HepG2 (cell line): ENCODE data around the gene MSI2. TPM values are rescaled to one million over a fixed set of nuclear protein-coding genes. Genes with fewer than 3 reads are reported as not detected.
A peak's percentile ranks its signal among the peaks of the same experiment; 100 is the strongest.

Experiments
- ATAD3A ChIP-seq: sonication (generic); formaldehyde crosslinking; IDR thresholded peaks from 2 replicates; pipeline ENCODE4 v1.4.0; 2020; ENCODE audit warnings: missing genetic modification reagents
- CREB3 ChIP-seq: sonication (generic); formaldehyde crosslinking; IDR thresholded peaks from 2 replicates; pipeline ENCODE4 v1.5.0; 2020; ENCODE audit warnings: missing genetic modification reagents
- DMTF1 ChIP-seq: sonication (generic); formaldehyde crosslinking; IDR thresholded peaks from 2 replicates; pipeline ENCODE4 v1.4.0; 2020; ENCODE audit warnings: mild to moderate bottlenecking, missing genetic modification reagents
- JUND ChIP-seq: sonication (generic); formaldehyde crosslinking; IDR thresholded peaks from 2 replicates; pipeline ENCODE4 v1.8.0; 2022; ENCODE audit warnings: mild to moderate bottlenecking, missing genetic modification reagents
- SIN3B ChIP-seq: fragments of 150-350 bp; IDR thresholded peaks from 2 replicates; pipeline ENCODE4 v1.6.1; 2014; ENCODE audit warnings: low read length
- ZNF232 ChIP-seq: sonication (generic); formaldehyde crosslinking; IDR thresholded peaks from 2 replicates; pipeline ENCODE4 v1.4.0; 2020; ENCODE audit warnings: missing genetic modification reagents, borderline replicate concordance
- ZNF30 ChIP-seq: sonication (generic); formaldehyde crosslinking; IDR thresholded peaks from 2 replicates; pipeline ENCODE4 v1.5.0; 2020; ENCODE audit warnings: mild to moderate bottlenecking, missing genetic modification reagents
- ZNF331 ChIP-seq: sonication (generic); formaldehyde crosslinking; IDR thresholded peaks from 2 replicates; pipeline ENCODE4 v1.4.0; 2020; ENCODE audit warnings: missing genetic modification reagents
- ZNF354B ChIP-seq: sonication (generic); formaldehyde crosslinking; IDR thresholded peaks from 2 replicates; pipeline ENCODE4 v1.8.0; 2022; ENCODE audit warnings: mild to moderate bottlenecking, missing genetic modification reagents
- ZNF367 ChIP-seq: sonication (generic); formaldehyde crosslinking; IDR thresholded peaks from 2 replicates; pipeline ENCODE4 v1.4.0; 2020; ENCODE audit warnings: missing genetic modification reagents, borderline replicate concordance
- ZNF546 ChIP-seq: sonication (generic); formaldehyde crosslinking; conservative IDR thresholded peaks from 2 replicates; pipeline ENCODE4 v1.8.1; 2023; ENCODE audit warnings: mild to moderate bottlenecking, missing genetic modification reagents
- polyA plus RNA-seq, 8 experiments: library from polyadenylated mRNA; depleted of rRNA in 3 of 8; stranded (reverse) in 7 of 8; unstranded in 1 of 8; fragments of >200 nt; fragmentation: Illumina TruSeq in 4 of 8; extraction: Trizol in 4 of 8; gene quantifications; 2 replicates each; pipeline versions ENCODE4 v1.2.1 to v1.2.3, GENCODE V29; 2011 to 2016; ENCODE audit warnings: low read depth in 4 of 8, missing spikeins in 1 of 8, mixed read lengths in 1 of 8; ENCODE audit not compliant: insufficient read depth in 1 of 8
- total RNA-seq, 5 experiments: library from RNA; depleted of rRNA; stranded (reverse); fragments of >200 nt; fragmentation: Illumina TruSeq; extraction: Trizol; gene quantifications; 2 replicates each; pipeline ENCODE4 v1.2.3, GENCODE V29; 2016; ENCODE audit warnings: low read depth in 1 of 5
- TF ChIP-seq, protein P1 (sequence below): sonication (generic); formaldehyde crosslinking; IDR thresholded peaks from 2 replicates; pipeline ENCODE4 v1.4.0; 2020; ENCODE audit warnings: missing genetic modification reagents, borderline replicate concordance
- TF ChIP-seq, protein P2 (sequence below): sonication (generic); formaldehyde crosslinking; IDR thresholded peaks from 2 replicates; pipeline ENCODE4 v1.8.0; 2022; ENCODE audit warnings: mild to moderate bottlenecking, missing genetic modification reagents
- TF ChIP-seq, protein P3 (sequence below): sonication (generic); formaldehyde crosslinking; IDR thresholded peaks from 2 replicates; pipeline ENCODE4 v1.5.0; 2020; ENCODE audit warnings: mild to moderate bottlenecking, missing genetic modification reagents
- TF ChIP-seq, protein P4 (sequence below): sonication (generic); formaldehyde crosslinking; IDR thresholded peaks from 2 replicates; pipeline ENCODE4 v1.9.0; 2021; ENCODE audit warnings: missing genetic modification reagents, borderline replicate concordance

MSI2 gene
- total and polyA plus RNA-seq, 2 of the 13 experiments (the other 11 are each of a cell fraction or from before 2014, with no cell fraction given), result 77.5 to 78.4 TPM

DNA sequence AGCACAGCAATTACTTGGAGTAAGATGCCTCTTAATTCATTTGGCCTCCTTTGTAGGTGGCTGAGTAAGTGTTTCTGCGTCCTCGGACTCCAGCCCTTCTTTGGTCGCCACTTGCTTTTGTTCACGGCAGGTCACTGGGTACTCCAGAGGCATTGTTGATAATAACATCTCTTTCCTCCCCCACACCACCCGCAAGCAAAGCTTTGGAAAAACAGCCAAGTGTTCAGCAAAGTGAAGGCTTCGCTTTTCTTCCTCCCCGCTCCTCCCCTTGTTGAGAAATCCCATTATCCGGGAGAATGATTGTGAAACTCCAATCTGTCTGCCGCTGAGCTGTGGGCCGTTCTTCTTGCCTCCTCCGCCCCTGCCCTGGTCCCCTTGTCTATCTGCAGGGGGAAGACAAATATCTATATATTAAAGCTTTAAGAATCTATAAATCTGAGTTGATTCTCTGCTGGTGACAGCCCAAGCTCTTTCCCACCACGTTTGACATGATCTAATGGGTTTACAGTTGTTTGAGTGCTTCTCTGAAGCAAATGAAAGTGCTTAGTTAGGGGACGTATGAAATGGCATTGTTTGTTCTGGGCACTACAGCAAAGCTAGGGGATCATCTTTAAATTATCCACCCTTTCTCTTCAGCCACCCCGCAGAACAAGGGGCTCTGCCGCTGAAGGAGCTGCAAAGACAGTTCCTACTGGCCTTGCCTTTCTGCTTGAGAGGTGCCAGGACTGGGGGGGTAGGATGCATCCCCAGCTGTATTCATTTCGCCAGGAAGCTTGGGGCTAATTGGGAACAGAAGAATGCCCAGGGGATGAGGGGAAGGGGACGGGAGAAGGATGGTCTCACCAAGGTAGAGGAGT, 321.7 kb downstream of the MSI2 start (continued):
- TF ChIP-seq ZNF30 (CRISPR knock-in tag) (no peak), ZNF232 (no peak), ZNF331 (CRISPR knock-in tag) (peak; percentile 93), JUND (CRISPR knock-in tag) (no peak; the same call in 1 of the 2 replicates), ZNF546 (CRISPR knock-in tag) (no peak), SIN3B (no peak), CREB3 (no peak), DMTF1 (no peak), ZNF367 (CRISPR knock-in tag) (no peak), ATAD3A (no peak), ZNF354B (CRISPR knock-in tag) (no peak)
- TF ChIP-seq, protein P1, sequence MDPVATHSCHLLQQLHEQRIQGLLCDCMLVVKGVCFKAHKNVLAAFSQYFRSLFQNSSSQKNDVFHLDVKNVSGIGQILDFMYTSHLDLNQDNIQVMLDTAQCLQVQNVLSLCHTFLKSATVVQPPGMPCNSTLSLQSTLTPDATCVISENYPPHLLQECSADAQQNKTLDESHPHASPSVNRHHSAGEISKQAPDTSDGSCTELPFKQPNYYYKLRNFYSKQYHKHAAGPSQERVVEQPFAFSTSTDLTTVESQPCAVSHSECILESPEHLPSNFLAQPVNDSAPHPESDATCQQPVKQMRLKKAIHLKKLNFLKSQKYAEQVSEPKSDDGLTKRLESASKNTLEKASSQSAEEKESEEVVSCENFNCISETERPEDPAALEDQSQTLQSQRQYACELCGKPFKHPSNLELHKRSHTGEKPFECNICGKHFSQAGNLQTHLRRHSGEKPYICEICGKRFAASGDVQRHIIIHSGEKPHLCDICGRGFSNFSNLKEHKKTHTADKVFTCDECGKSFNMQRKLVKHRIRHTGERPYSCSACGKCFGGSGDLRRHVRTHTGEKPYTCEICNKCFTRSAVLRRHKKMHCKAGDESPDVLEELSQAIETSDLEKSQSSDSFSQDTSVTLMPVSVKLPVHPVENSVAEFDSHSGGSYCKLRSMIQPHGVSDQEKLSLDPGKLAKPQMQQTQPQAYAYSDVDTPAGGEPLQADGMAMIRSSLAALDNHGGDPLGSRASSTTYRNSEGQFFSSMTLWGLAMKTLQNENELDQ (CRISPR knock-in tag), result no peak
- TF ChIP-seq, protein P2, sequence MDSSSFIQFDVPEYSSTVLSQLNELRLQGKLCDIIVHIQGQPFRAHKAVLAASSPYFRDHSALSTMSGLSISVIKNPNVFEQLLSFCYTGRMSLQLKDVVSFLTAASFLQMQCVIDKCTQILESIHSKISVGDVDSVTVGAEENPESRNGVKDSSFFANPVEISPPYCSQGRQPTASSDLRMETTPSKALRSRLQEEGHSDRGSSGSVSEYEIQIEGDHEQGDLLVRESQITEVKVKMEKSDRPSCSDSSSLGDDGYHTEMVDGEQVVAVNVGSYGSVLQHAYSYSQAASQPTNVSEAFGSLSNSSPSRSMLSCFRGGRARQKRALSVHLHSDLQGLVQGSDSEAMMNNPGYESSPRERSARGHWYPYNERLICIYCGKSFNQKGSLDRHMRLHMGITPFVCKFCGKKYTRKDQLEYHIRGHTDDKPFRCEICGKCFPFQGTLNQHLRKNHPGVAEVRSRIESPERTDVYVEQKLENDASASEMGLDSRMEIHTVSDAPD (CRISPR knock-in tag), result no peak
- TF ChIP-seq, protein P3, sequence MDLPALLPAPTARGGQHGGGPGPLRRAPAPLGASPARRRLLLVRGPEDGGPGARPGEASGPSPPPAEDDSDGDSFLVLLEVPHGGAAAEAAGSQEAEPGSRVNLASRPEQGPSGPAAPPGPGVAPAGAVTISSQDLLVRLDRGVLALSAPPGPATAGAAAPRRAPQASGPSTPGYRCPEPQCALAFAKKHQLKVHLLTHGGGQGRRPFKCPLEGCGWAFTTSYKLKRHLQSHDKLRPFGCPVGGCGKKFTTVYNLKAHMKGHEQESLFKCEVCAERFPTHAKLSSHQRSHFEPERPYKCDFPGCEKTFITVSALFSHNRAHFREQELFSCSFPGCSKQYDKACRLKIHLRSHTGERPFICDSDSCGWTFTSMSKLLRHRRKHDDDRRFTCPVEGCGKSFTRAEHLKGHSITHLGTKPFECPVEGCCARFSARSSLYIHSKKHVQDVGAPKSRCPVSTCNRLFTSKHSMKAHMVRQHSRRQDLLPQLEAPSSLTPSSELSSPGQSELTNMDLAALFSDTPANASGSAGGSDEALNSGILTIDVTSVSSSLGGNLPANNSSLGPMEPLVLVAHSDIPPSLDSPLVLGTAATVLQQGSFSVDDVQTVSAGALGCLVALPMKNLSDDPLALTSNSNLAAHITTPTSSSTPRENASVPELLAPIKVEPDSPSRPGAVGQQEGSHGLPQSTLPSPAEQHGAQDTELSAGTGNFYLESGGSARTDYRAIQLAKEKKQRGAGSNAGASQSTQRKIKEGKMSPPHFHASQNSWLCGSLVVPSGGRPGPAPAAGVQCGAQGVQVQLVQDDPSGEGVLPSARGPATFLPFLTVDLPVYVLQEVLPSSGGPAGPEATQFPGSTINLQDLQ (CRISPR knock-in tag), result 0 out of 2 replicates have a peak, but pooled peaks have one; percentile 49
- TF ChIP-seq, protein P4, sequence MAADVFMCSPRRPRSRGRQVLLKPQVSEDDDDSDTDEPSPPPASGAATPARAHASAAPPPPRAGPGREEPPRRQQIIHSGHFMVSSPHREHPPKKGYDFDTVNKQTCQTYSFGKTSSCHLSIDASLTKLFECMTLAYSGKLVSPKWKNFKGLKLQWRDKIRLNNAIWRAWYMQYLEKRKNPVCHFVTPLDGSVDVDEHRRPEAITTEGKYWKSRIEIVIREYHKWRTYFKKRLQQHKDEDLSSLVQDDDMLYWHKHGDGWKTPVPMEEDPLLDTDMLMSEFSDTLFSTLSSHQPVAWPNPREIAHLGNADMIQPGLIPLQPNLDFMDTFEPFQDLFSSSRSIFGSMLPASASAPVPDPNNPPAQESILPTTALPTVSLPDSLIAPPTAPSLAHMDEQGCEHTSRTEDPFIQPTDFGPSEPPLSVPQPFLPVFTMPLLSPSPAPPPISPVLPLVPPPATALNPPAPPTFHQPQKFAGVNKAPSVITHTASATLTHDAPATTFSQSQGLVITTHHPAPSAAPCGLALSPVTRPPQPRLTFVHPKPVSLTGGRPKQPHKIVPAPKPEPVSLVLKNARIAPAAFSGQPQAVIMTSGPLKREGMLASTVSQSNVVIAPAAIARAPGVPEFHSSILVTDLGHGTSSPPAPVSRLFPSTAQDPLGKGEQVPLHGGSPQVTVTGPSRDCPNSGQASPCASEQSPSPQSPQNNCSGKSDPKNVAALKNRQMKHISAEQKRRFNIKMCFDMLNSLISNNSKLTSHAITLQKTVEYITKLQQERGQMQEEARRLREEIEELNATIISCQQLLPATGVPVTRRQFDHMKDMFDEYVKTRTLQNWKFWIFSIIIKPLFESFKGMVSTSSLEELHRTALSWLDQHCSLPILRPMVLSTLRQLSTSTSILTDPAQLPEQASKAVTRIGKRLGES (CRISPR knock-in tag), result no peak
